ENCODE data around the gene ADAMTSL5.

ADAMTSL5 gene

GRCh38 chr19:1490311-1491113, 22.3 kb downstream of the ADAMTSL5 start, which contains the start of gene PCSK4:
TSS of gene PCSK4 (minus strand) at chr19:1490350. CDS start at chr19:1490346, 4 bp downstream.
- DNase-seq, result peak; percentile 99 to 100
- TF ChIP-seq GATA1 (IDR thresholded peaks at IDR 0.05; ENCODE audit: low read depth, low read length), result no peak
- TF ChIP-seq POLR2A (IDR thresholded peaks at IDR 0.05; ENCODE audit: low read length), result peak; percentile 13

GRCh38 chr19:1489463-1490310, 23.1 kb downstream of the ADAMTSL5 start:
- TF ChIP-seq POLR2A (IDR thresholded peaks at IDR 0.05; ENCODE audit: low read length), result peak; percentile 17
- no peak for TF ChIP-seq GATA1 (IDR thresholded peaks at IDR 0.05; ENCODE audit: low read depth, low read length)
- DNase-seq, result no peak

- TF ChIP-seq POLR2A (IDR thresholded peaks at IDR 0.05; ENCODE audit: low read length) (no peak), GATA1 (IDR thresholded peaks at IDR 0.05; ENCODE audit: low read depth, low read length) (no peak)
- no peak for DNase-seq
Observed at GRCh38 chr19:1488282-1488601, 24.6 kb downstream of the ADAMTSL5 start.

GRCh38 chr19:1487576-1488281, 25.1 kb downstream of the ADAMTSL5 start:
- no peak for DNase-seq
- TF ChIP-seq POLR2A (IDR thresholded peaks at IDR 0.05; ENCODE audit: low read length), result no peak
- TF ChIP-seq GATA1 (IDR thresholded peaks at IDR 0.05; ENCODE audit: low read depth, low read length), result no peak

GRCh38 chr19:1486720-1487575, 25.9 kb downstream of the ADAMTSL5 start:
- DNase-seq, result no peak
- TF ChIP-seq POLR2A (IDR thresholded peaks at IDR 0.05; ENCODE audit: low read length) (no peak), GATA1 (IDR thresholded peaks at IDR 0.05; ENCODE audit: low read depth, low read length) (no peak)

GRCh38 chr19:1483979-1484428, 28.8 kb downstream of the ADAMTSL5 start:
- no peak for DNase-seq
- TF ChIP-seq GATA1 (IDR thresholded peaks at IDR 0.05; ENCODE audit: low read depth, low read length) (no peak), POLR2A (IDR thresholded peaks at IDR 0.05; ENCODE audit: low read length) (no peak)

- DNase-seq, result no peak
- no peak for TF ChIP-seq GATA1 (IDR thresholded peaks at IDR 0.05; ENCODE audit: low read depth, low read length)
- no peak for TF ChIP-seq POLR2A (IDR thresholded peaks at IDR 0.05; ENCODE audit: low read length)
Observed at GRCh38 chr19:1483131-1483978, 29.5 kb downstream of the ADAMTSL5 start.

GRCh38 chr19:1482361-1483130, 30.3 kb downstream of the ADAMTSL5 start:
- TF ChIP-seq GATA1 (IDR thresholded peaks at IDR 0.05; ENCODE audit: low read depth, low read length), result no peak
- TF ChIP-seq POLR2A (IDR thresholded peaks at IDR 0.05; ENCODE audit: low read length), result no peak
- DNase-seq, result no peak

GRCh38 chr19:1481893-1482360, 30.9 kb downstream of the ADAMTSL5 start:
- TF ChIP-seq POLR2A (IDR thresholded peaks at IDR 0.05; ENCODE audit: low read length) (no peak), GATA1 (IDR thresholded peaks at IDR 0.05; ENCODE audit: low read depth, low read length) (no peak)
- DNase-seq, result no peak

GRCh38 chr19:1481224-1481892, 31.5 kb downstream of the ADAMTSL5 start:
- no peak for TF ChIP-seq POLR2A (IDR thresholded peaks at IDR 0.05; ENCODE audit: low read length)

More at GRCh38 chr19:1481224-1481892, 31.5 kb downstream of the ADAMTSL5 start:
- DNase-seq, result no peak
